IPS-NIHi11 (cell line): ENCODE data around the gene TMCO6.

Experiments used
- DNase-seq: peaks from one replicate; pipeline ENCODE4 v3.0.0; 2012; ENCODE audit warnings: mixed read lengths, low spot score

The TMCO6 gene

GRCh38 chr5:140673187-140673976, 34.1 kb downstream of the TMCO6 start, which contains the start of gene DND1:
DND1 (minus strand) TSS chr5:140673576; CDS start chr5:140673542, 34 bp downstream.
- DNase-seq: peak; percentile 55

GRCh38 chr5:140674211-140674610, 35.0 kb downstream of the TMCO6 start:
- DNase-seq: no peak

- no peak for DNase-seq
These were observed 35.4 kb downstream of the TMCO6 start for GRCh38 chr5:140674629-140675028.

- no peak for DNase-seq
These were observed 38.7 kb downstream of the TMCO6 start for GRCh38 chr5:140677947-140678346.

GRCh38 chr5:140678993-140679392, 39.7 kb downstream of the TMCO6 start:
- DNase-seq: no peak

GRCh38 chr5:140690376-140690932, 51.2 kb downstream of the TMCO6 start:
- DNase-seq: no peak

- DNase-seq: peak; percentile 92
These were observed 52.0 kb downstream of the TMCO6 start, which contains the start of the genes HARS1 and HARS2 for GRCh38 chr5:140690941-140691924. HARS1 (minus strand) TSS chr5:140691370; CDS start chr5:140691304, 66 bp downstream. HARS2 (plus strand) TSS chr5:140691455; CDS start chr5:140691649, 194 bp downstream.

GRCh38 chr5:140694276-140694675, 55.0 kb downstream of the TMCO6 start:
- no peak for DNase-seq
